Hindlimb muscle (tissue), 1 donor: Measurements from ENCODE around the gene TBC1D10A. TPM values are rescaled to one million over a fixed set of nuclear protein-coding genes. Genes with fewer than 3 reads are reported as not detected.

Experiments
- DNase-seq: peaks from one replicate; pipeline ENCODE4 v3.0.0-alpha.2; 2013
- polyA plus RNA-seq: library from polyadenylated mRNA; unstranded; fragments of 120-200 nt; gene quantifications from one replicate; pipeline ENCODE4 v1.2.1, GENCODE V29; 2013; ENCODE audit not compliant: insufficient read length

Gene TBC1D10A
- polyA plus RNA-seq, 1 donor, result 8.1 TPM

GRCh38 chr22:30299322-30299721 lies 27.4 kb downstream of the TBC1D10A start:
- no peak for DNase-seq

GRCh38 chr22:30297991-30298701 lies 28.6 kb downstream of the TBC1D10A start:
- no peak for DNase-seq

GRCh38 chr22:30297276-30297990 lies 29.3 kb downstream of the TBC1D10A start:
- DNase-seq, result no peak

- DNase-seq, result no peak
Measured at GRCh38 chr22:30296833-30297232, 29.9 kb downstream of the TBC1D10A start.

- DNase-seq, result no peak
Measured at GRCh38 chr22:30296324-30296723, 30.4 kb downstream of the TBC1D10A start.

- no peak for DNase-seq
Measured at GRCh38 chr22:30295576-30295975, 31.2 kb downstream of the TBC1D10A start.

GRCh38 chr22:30294830-30295229 lies 31.9 kb downstream of the TBC1D10A start:
- no peak for DNase-seq

GRCh38 chr22:30294066-30294465 lies 32.7 kb downstream of the TBC1D10A start:
- DNase-seq, result no peak

GRCh38 chr22:30293026-30293425 lies 33.7 kb downstream of the TBC1D10A start:
- DNase-seq, result no peak

- no peak for DNase-seq
Measured at GRCh38 chr22:30292069-30292970, 34.4 kb downstream of the TBC1D10A start.

GRCh38 chr22:30291058-30291892 lies 35.5 kb downstream of the TBC1D10A start:
- no peak for DNase-seq

GRCh38 chr22:30290342-30291057 lies 36.2 kb downstream of the TBC1D10A start:
- no peak for DNase-seq

GRCh38 chr22:30289980-30290313 lies 36.8 kb downstream of the TBC1D10A start:
- no peak for DNase-seq

- peak; percentile 98 for DNase-seq
Measured at GRCh38 chr22:30289141-30289979, 37.4 kb downstream of the TBC1D10A start, which contains the start of gene CASTOR1. Gene CASTOR1 (minus strand): TSS chr22:30289505. CDS start chr22:30289497, 8 bp downstream.

- DNase-seq, result no peak
Measured at GRCh38 chr22:30288419-30289140, 38.2 kb downstream of the TBC1D10A start.

- peak; percentile 83 for DNase-seq
Measured at GRCh38 chr22:30287648-30288418, 38.9 kb downstream of the TBC1D10A start.

GRCh38 chr22:30286813-30287647 lies 39.7 kb downstream of the TBC1D10A start:
- DNase-seq, result no peak

- DNase-seq, result no peak
Measured at GRCh38 chr22:30286331-30286730, 40.4 kb downstream of the TBC1D10A start.
